KMS-11 (cell line): ENCODE results near the gene PFKFB4.

Experiments
- H2AFZ ChIP-seq: fragments of 200-600 bp; sonication (generic); 2 replicates; pipeline ENCODE4 v1.6.1; 2016; ENCODE audit warnings: antibody characterized with exemption, mixed run types, low read depth
- H3K27ac ChIP-seq: fragments of 200-600 bp; sonication (generic); 2 replicates; pipeline ENCODE4 v1.6.1; 2016; ENCODE audit warnings: mild to moderate bottlenecking, mixed run types
- H3K27me3 ChIP-seq: fragments of 200-600 bp; sonication (generic); 2 replicates; pipeline ENCODE4 v1.6.1; 2017; ENCODE audit warnings: mild to moderate bottlenecking, low read depth, mixed run types, moderate library complexity; ENCODE audit not compliant: insufficient read depth
- H3K36me3 ChIP-seq: fragments of 200-600 bp; sonication (generic); 2 replicates; pipeline ENCODE4 v1.6.1; 2017; ENCODE audit warnings: mild to moderate bottlenecking, mixed run types; ENCODE audit not compliant: insufficient read depth
- H3K4me1 ChIP-seq: fragments of 200-600 bp; sonication (generic); 2 replicates; pipeline ENCODE4 v1.6.1; 2016; ENCODE audit warnings: mild to moderate bottlenecking, low read depth, mixed run types; ENCODE audit not compliant: poor library complexity, severe bottlenecking
- H3K4me2 ChIP-seq: fragments of 200-600 bp; sonication (generic); 2 replicates; pipeline ENCODE4 v1.7.0; 2016; ENCODE audit warnings: mild to moderate bottlenecking, mixed run types
- H3K4me3 ChIP-seq: fragments of 200-600 bp; sonication (generic); IDR thresholded peaks from 2 replicates; pipeline ENCODE4 v1.6.1; 2017; ENCODE audit warnings: low read depth, low read length, mixed read lengths; ENCODE audit not compliant: insufficient read depth
- H3K79me2 ChIP-seq: fragments of 200-600 bp; sonication (generic); 2 replicates; pipeline ENCODE4 v1.6.1; 2016; ENCODE audit warnings: low read depth, mixed run types; ENCODE audit not compliant: insufficient read depth
- H3K9ac ChIP-seq: fragments of 200-600 bp; sonication (generic); 2 replicates; pipeline ENCODE4 v1.6.1; 2016; ENCODE audit warnings: mild to moderate bottlenecking, mixed run types
- H4K20me1 ChIP-seq: fragments of 200-600 bp; sonication (generic); 2 replicates; pipeline ENCODE4 v1.6.1; 2016; ENCODE audit warnings: mild to moderate bottlenecking, mixed run types; ENCODE audit not compliant: insufficient read depth
- CTCF ChIP-seq: fragments of 200-600 bp; sonication (generic); conservative IDR thresholded peaks from 2 replicates; pipeline ENCODE4 v1.6.1; 2017; ENCODE audit warnings: low read depth, mild to moderate bottlenecking, antibody characterized with exemption, low read length, moderate library complexity, mixed read lengths

Gene PFKFB4

GRCh38 chr3:48469046-48469915 is 87.3 kb downstream of the PFKFB4 start:
- peaks cover 24% of the 10 kb centered on the region; the same call in 1 of the 2 replicates for H3K79me2 ChIP-seq
- H3K9ac ChIP-seq, result no peak overlapping the region
- no peak overlapping the region for H3K4me3 ChIP-seq
- no peak for TF ChIP-seq CTCF
- no peak overlapping the region for H2AFZ ChIP-seq
- H4K20me1 ChIP-seq, result no peaks in the 10 kb centered on the region
- no peaks in the 10 kb centered on the region for H3K27me3 ChIP-seq
- peaks cover 50% of the 10 kb centered on the region for H3K4me1 ChIP-seq
- H3K27ac ChIP-seq, result no peak overlapping the region
- no peak overlapping the region for H3K4me2 ChIP-seq
- H3K36me3 ChIP-seq, result no peaks in the 10 kb centered on the region

GRCh38 chr3:48468329-48468731 is 88.3 kb downstream of the PFKFB4 start:
- Histone ChIP-seq H4K20me1 (no peaks in the 10 kb centered on the region), H3K27me3 (no peaks in the 10 kb centered on the region), H3K9ac (no peak overlapping the region), H3K4me1 (peaks cover 40% of the 10 kb centered on the region), H2AFZ (no peak overlapping the region), H3K79me2 (peaks cover 24% of the 10 kb centered on the region; the same call in 1 of the 2 replicates), H3K27ac (no peak overlapping the region), H3K4me2 (no peak overlapping the region), H3K4me3 (no peak overlapping the region), H3K36me3 (no peaks in the 10 kb centered on the region)
- TF ChIP-seq CTCF, result no peak
